ENCODE measurements around the gene KDSR. TPM values are rescaled to one million over a fixed set of nuclear protein-coding genes. Genes with fewer than 3 reads are reported as not detected.

Gene KDSR
- total and polyA plus RNA-seq, 10 donors = 5.7 to 42.2 (median 32.6) TPM

GRCh38 chr18:63356272-63356896 lies 10.6 kb downstream of the KDSR start:
- 85 to 94% (median 89%) methylated on average over 7 of the region's 7 CpGs for WGBS, 5 donors
- intact Hi-C loops (cut with DNase I; ENCODE audit: low total_unique reads) = no loop called here
- H3K27ac ChIP-seq = no peak overlapping the region
- no peaks in the 10 kb centered on the region for H3K9me3 ChIP-seq
- H3K36me3 ChIP-seq = peaks cover 0 to 98% (median 68%) of the 10 kb centered on the region in 6 donors
- H3K27me3 ChIP-seq (replicated peaks in 1 of 7) = no peaks in the 10 kb centered on the region
- TF ChIP-seq POLR2A (IDR thresholded peaks at IDR 0.05) (no peak), CTCF (IDR thresholded peaks at IDR 0.05 in 8 of 11, conservative IDR thresholded peaks at IDR 0.05 in 3 of 11) (no peak), POLR2AphosphoS5 (IDR thresholded peaks at IDR 0.05) (no peak)
- DNase-seq = no peak
- no peaks in the 10 kb centered on the region for H3K4me1 ChIP-seq
- H3K4me3 ChIP-seq = no peak overlapping the region

- H3K4me3 ChIP-seq = no peak overlapping the region
- peaks cover 0 to 100% (median 70%) of the 10 kb centered on the region in 6 donors for H3K36me3 ChIP-seq
- H3K9me3 ChIP-seq = no peaks in the 10 kb centered on the region
- WGBS, 5 donors = 49 to 50% (median 50%) methylated on average over 2 of the region's 2 CpGs
- no peaks in the 10 kb centered on the region for H3K27me3 ChIP-seq (replicated peaks in 1 of 7)
- DNase-seq = no peak
- H3K27ac ChIP-seq = no peak overlapping the region
- TF ChIP-seq POLR2AphosphoS5 (IDR thresholded peaks at IDR 0.05) = no peak
- TF ChIP-seq CTCF (IDR thresholded peaks at IDR 0.05 in 8 of 11, conservative IDR thresholded peaks at IDR 0.05 in 3 of 11) = no peak
- no peak for TF ChIP-seq POLR2A (IDR thresholded peaks at IDR 0.05)
- intact Hi-C loops (cut with DNase I; ENCODE audit: low total_unique reads) = no loop called here
- H3K4me1 ChIP-seq = peaks cover 0 to 12% (median 3%) of the 10 kb centered on the region in 6 donors
These were observed 16.8 kb downstream of the KDSR start for GRCh38 chr18:63350230-63350629.

- intact Hi-C loops (cut with DNase I; ENCODE audit: low total_unique reads) = loop anchor here (5.0 kb wide), 1 partner anchor 89 kb away; no protein-coding TSS in a partner anchor
- peaks cover 0 to 16% (median 3%) of the 10 kb centered on the region in 6 donors for H3K4me1 ChIP-seq
- no peaks in the 10 kb centered on the region for H3K9me3 ChIP-seq
- peaks cover 0 to 100% (median 63%) of the 10 kb centered on the region in 6 donors for H3K36me3 ChIP-seq
- H3K27me3 ChIP-seq (replicated peaks in 1 of 7) = no peaks in the 10 kb centered on the region
- no peak for TF ChIP-seq POLR2A (IDR thresholded peaks at IDR 0.05)
- TF ChIP-seq CTCF (IDR thresholded peaks at IDR 0.05 in 8 of 11, conservative IDR thresholded peaks at IDR 0.05 in 3 of 11) = no peak
- TF ChIP-seq POLR2AphosphoS5 (IDR thresholded peaks at IDR 0.05) = no peak
- no peak overlapping the region for H3K4me3 ChIP-seq
- H3K27ac ChIP-seq = no peak overlapping the region
- 69 to 88% (median 86%) methylated on average over 7 of the region's 7 CpGs for WGBS, 5 donors
- no peak for DNase-seq
These were observed 18.4 kb downstream of the KDSR start for GRCh38 chr18:63348508-63349136.

GRCh38 chr18:63346480-63347183 lies 20.4 kb downstream of the KDSR start:
- Histone ChIP-seq H3K4me3 (no peak overlapping the region), H3K27me3 (replicated peaks in 1 of 7) (no peaks in the 10 kb centered on the region), H3K36me3 (peaks cover 0 to 100% (median 51%) of the 10 kb centered on the region in 6 donors), H3K9me3 (no peaks in the 10 kb centered on the region), H3K4me1 (peaks cover 0 to 16% (median 3%) of the 10 kb centered on the region in 6 donors), H3K27ac (no peak overlapping the region)
- 78 to 85% (median 82%) methylated on average over 7 of the region's 7 CpGs for WGBS, 5 donors
- TF ChIP-seq CTCF (IDR thresholded peaks at IDR 0.05 in 8 of 11, conservative IDR thresholded peaks at IDR 0.05 in 3 of 11) = no peak
- no peak for TF ChIP-seq POLR2AphosphoS5 (IDR thresholded peaks at IDR 0.05)
- TF ChIP-seq POLR2A (IDR thresholded peaks at IDR 0.05) = no peak
- intact Hi-C loops (cut with DNase I; ENCODE audit: low total_unique reads) = loop anchor here (5.0 kb wide), 1 partner anchor 91 kb away; no protein-coding TSS in a partner anchor
- DNase-seq = no peak
